Endothelial cell of umbilical vein (primary cell): ENCODE results near the gene TFAP2B. TPM values are rescaled to one million over a fixed set of nuclear protein-coding genes. Genes with fewer than 3 reads are reported as not detected.

Experiments
- BruUV-seq: library from RNA; stranded (reverse); fragments of 400-500 nt; replicated peaks from 2 replicates; lab custom pipeline; 2021; lab: Mats Ljungman, UMichigan
- CTCF ChIA-PET: fragments of 300-600, 350-600 bp; sonication (Branson Sonifier 250); formaldehyde crosslinking; loops from one replicate; lab custom pipeline; 2021; ENCODE audit warnings: antibody characterized with exemption, inconsistent platforms; lab: Charles Lee
- POLR2A ChIA-PET: fragments of 300-600, 350-600 bp; sonication (Branson Sonifier 250); formaldehyde crosslinking; loops from one replicate; lab custom pipeline; 2021; ENCODE audit warnings: antibody characterized with exemption, inconsistent platforms; lab: Charles Lee
- DNase-seq: peaks from one replicate; pipeline ENCODE4 v3.0.0-alpha.2; 2011; ENCODE audit warnings: low read depth, low spot score
- FAIRE-seq: peaks from 2 replicates; lab custom pipeline; 2011; peaks lifted over from hg19 to GRCh38; lab: Jason Lieb, UNC
- H2AFZ ChIP-seq: 2 replicates; pipeline ENCODE4 v1.6.0; 2012; ENCODE audit warnings: low read depth, low read length, control low read depth, inconsistent platforms
- H3K27ac ChIP-seq: 2 replicates; pipeline ENCODE4 v1.5.1; 2011; ENCODE audit warnings: low read depth, mild to moderate bottlenecking, control low read depth, low read length, moderate library complexity; ENCODE audit not compliant: insufficient read depth
- H3K27me3 ChIP-seq, 2 experiments: 2 replicates each; pipeline versions ENCODE4 v1.6.0 to v1.6.1; 2011; ENCODE audit warnings: low read length in 2 of 2, mixed read lengths in 1 of 2; ENCODE audit not compliant: control insufficient read depth in 2 of 2, insufficient read depth in 2 of 2
- H3K36me3 ChIP-seq, 2 experiments: 2 replicates in 1 of 2; 3 replicates in 1 of 2; pipeline ENCODE4 v1.5.1; 2011; ENCODE audit warnings: low read length in 2 of 2, mild to moderate bottlenecking in 1 of 2, moderate library complexity in 1 of 2; ENCODE audit not compliant: control insufficient read depth in 2 of 2, insufficient read depth in 2 of 2; ENCODE audit errors: extremely low read depth in 1 of 2
- H3K4me1 ChIP-seq: 3 replicates; pipeline ENCODE4 v1.5.1; 2011; ENCODE audit warnings: mild to moderate bottlenecking, low read length; ENCODE audit not compliant: control insufficient read depth, insufficient read depth; ENCODE audit errors: extremely low read depth
- H3K4me2 ChIP-seq: 2 replicates; pipeline ENCODE4 v1.6.1; 2011; ENCODE audit warnings: low read length, control low read depth, mixed read lengths; ENCODE audit not compliant: insufficient read depth
- H3K4me3 ChIP-seq, 3 experiments: fragments of 200-600 bp in 1 of 3; sonication (generic), shearing (Covaris generic) in 1 of 3; replicated peaks in 1 of 3; 2 replicates each; pipeline ENCODE4 v1.5.1; 2011 to 2016; ENCODE audit warnings: control low read depth in 3 of 3, low read length in 3 of 3, mild to moderate bottlenecking in 2 of 3, inconsistent platforms in 1 of 3, low read depth in 1 of 3, moderate library complexity in 1 of 3; ENCODE audit not compliant: insufficient read depth in 1 of 3
- H3K79me2 ChIP-seq: 2 replicates; pipeline ENCODE4 v1.6.0; 2012; ENCODE audit warnings: low read length, inconsistent platforms; ENCODE audit not compliant: control insufficient read depth, insufficient read depth
- H3K9ac ChIP-seq: replicated peaks from 2 replicates; pipeline ENCODE3; 2011; ENCODE audit warnings: low read length, control low read depth; ENCODE audit not compliant: insufficient read depth; ENCODE audit errors: extremely low read depth
- H3K9me1 ChIP-seq: replicated peaks from 3 replicates; pipeline ENCODE4 v1.6.0; 2011; ENCODE audit warnings: mild to moderate bottlenecking, low read length; ENCODE audit not compliant: control insufficient read depth, insufficient read depth; ENCODE audit errors: extremely low read depth
- H3K9me3 ChIP-seq: replicated peaks from 2 replicates; pipeline ENCODE4 v1.5.1; 2012; ENCODE audit warnings: low read length, inconsistent platforms; ENCODE audit not compliant: control insufficient read depth, insufficient read depth
- H4K20me1 ChIP-seq: replicated peaks from 2 replicates; pipeline ENCODE3; 2011; ENCODE audit warnings: mild to moderate bottlenecking, low read length; ENCODE audit not compliant: control insufficient read depth, insufficient read depth; ENCODE audit errors: extremely low read depth
- CTCF ChIP-seq, 2 donors: IDR thresholded peaks; 1 replicate in 1 of 2; 2 replicates in 1 of 2; pipeline ENCODE4 v1.5.1; 2011; ENCODE audit warnings: low read length in 2 of 2, mild to moderate bottlenecking in 2 of 2, moderate library complexity in 2 of 2, control low read depth in 1 of 2, inconsistent platforms in 1 of 2, low read depth in 1 of 2; ENCODE audit not compliant: insufficient read depth in 1 of 2; ENCODE audit errors: extremely low read depth in 1 of 2
- EZH2 ChIP-seq: IDR thresholded peaks from 2 replicates; pipeline ENCODE4 v1.6.1; 2012; ENCODE audit warnings: borderline replicate concordance, low read depth, mild to moderate bottlenecking, moderate library complexity, low read length, inconsistent platforms; ENCODE audit not compliant: severe bottlenecking
- FOS ChIP-seq: IDR thresholded peaks from 2 replicates; pipeline ENCODE4 v1.6.1; 2011; ENCODE audit warnings: mild to moderate bottlenecking, low read length, moderate library complexity, borderline replicate concordance; ENCODE audit not compliant: insufficient read depth
- GATA2 ChIP-seq: IDR thresholded peaks from 2 replicates; pipeline ENCODE4 v1.7.0; 2011; ENCODE audit warnings: low read depth, mild to moderate bottlenecking, moderate library complexity, mixed read lengths, low read length; ENCODE audit not compliant: insufficient read length, insufficient read depth
- JUN ChIP-seq: IDR thresholded peaks from 2 replicates; pipeline ENCODE4 v1.6.1; 2011; ENCODE audit warnings: borderline replicate concordance, low read depth; ENCODE audit not compliant: insufficient read length, insufficient read depth
- MYC ChIP-seq: IDR thresholded peaks from one replicate; pipeline ENCODE4 v1.6.1; 2011; ENCODE audit warnings: mild to moderate bottlenecking, low read depth, low read length
- POLR2A ChIP-seq: IDR thresholded peaks from 2 replicates; pipeline ENCODE4 v1.6.1; 2012; ENCODE audit warnings: low read depth, mild to moderate bottlenecking, control low read depth, low read length
- POLR2AphosphoS5 ChIP-seq: IDR thresholded peaks from 2 replicates; pipeline ENCODE4 v1.6.1; 2012; ENCODE audit warnings: low read depth, mild to moderate bottlenecking, control low read depth, low read length, moderate library complexity; ENCODE audit not compliant: insufficient read depth
- dilution Hi-C: fragments of 300-500 bp; cut with MboI; formaldehyde crosslinking; loops from one replicate; pipeline ENCODE4 v1.15.0; 2019; ENCODE audit warnings: low sequenced_read_pairs; ENCODE audit not compliant: extremely low pct_ligation_motif_present
- intact Hi-C: fragments of 100-400 bp; cut with micrococcal nuclease; formaldehyde crosslinking; loops from one replicate; pipeline ENCODE4 v1.10.0; 2022
- polyA plus RNA-seq, 4 experiments: library from polyadenylated mRNA; depleted of rRNA in 3 of 4; stranded (reverse) in 3 of 4; unstranded in 1 of 4; fragments of >200 nt; gene quantifications; 2 replicates each; pipeline versions ENCODE4 v1.2.1 to v1.2.3, GENCODE V29; 2011 to 2012; ENCODE audit warnings: missing spikeins in 1 of 4
- total RNA-seq: library from RNA; stranded (reverse); gene quantifications from 2 replicates; pipeline ENCODE4 v1.2.3, GENCODE V29; 2021
- TF ChIP-seq, protein P1 (sequence below): IDR thresholded peaks from 2 replicates; pipeline ENCODE4 v1.6.1; 2011; ENCODE audit not compliant: insufficient read depth, insufficient read length

Gene TFAP2B
- total and polyA plus RNA-seq, 2 donors (not counting 3 experiments of a cell fraction or from before 2014, with no cell fraction given): not detected

- intact Hi-C loops: no loop called here
- no peaks in the 10 kb centered on the region for H3K9me3 ChIP-seq
- H3K27me3 ChIP-seq: no peaks in the 10 kb centered on the region
- FAIRE-seq: no peak
- BruUV-seq: no TSS peak
- no peak overlapping the region for H3K4me3 ChIP-seq
- no peak overlapping the region for H2AFZ ChIP-seq
- no peak overlapping the region for H3K27ac ChIP-seq
- H3K36me3 ChIP-seq: no peaks in the 10 kb centered on the region
- no peaks in the 10 kb centered on the region for H3K4me1 ChIP-seq
- no peaks in the 10 kb centered on the region for H4K20me1 ChIP-seq
- no peaks in the 10 kb centered on the region for H3K79me2 ChIP-seq
- CTCF ChIA-PET: interaction anchor here (1.8 kb wide), 1 partner anchor 12 kb away, joined by 5 read pairs; no protein-coding TSS in a partner anchor
- TF ChIP-seq, protein P1, sequence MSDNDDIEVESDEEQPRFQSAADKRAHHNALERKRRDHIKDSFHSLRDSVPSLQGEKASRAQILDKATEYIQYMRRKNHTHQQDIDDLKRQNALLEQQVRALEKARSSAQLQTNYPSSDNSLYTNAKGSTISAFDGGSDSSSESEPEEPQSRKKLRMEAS: no peak
- no peak for TF ChIP-seq MYC
- no peak for TF ChIP-seq GATA2
- no peak for TF ChIP-seq EZH2
- no peak for TF ChIP-seq POLR2A
- TF ChIP-seq CTCF (IDR thresholded peaks at IDR 0.05; ENCODE audit: extremely low read depth in 1 of 2, insufficient read depth in 1 of 2, low read depth in 1 of 2, low read length in 2 of 2): no peak
- TF ChIP-seq JUN: no peak
- TF ChIP-seq FOS: no peak
- no peak for TF ChIP-seq POLR2AphosphoS5
- dilution Hi-C loops: no loop called here
- H3K9me1 ChIP-seq: no peaks in the 10 kb centered on the region
- POLR2A ChIA-PET: no interaction called here
- no peak overlapping the region for H3K9ac ChIP-seq
- H3K4me2 ChIP-seq: no peak overlapping the region
- DNase-seq: no peak
These were observed 14.4 kb upstream of the TFAP2B start for GRCh38 chr6:50804283-50804682.
